NCI-H2196 (cell line): Measurements from ENCODE around the gene KLHL12.
"Not testable (repeated sequence)": the region's sequence is repeated elsewhere in the genome, so short reads cannot be mapped to it uniquely, and the experiment has no call there.

ENCODE experiments used
- DNase-seq: peaks from one replicate; lab custom pipeline; 2025; ENCODE audit not compliant: unreplicated experiment; lab: John Stamatoyannopoulos, UW

KLHL12 gene

DNA sequence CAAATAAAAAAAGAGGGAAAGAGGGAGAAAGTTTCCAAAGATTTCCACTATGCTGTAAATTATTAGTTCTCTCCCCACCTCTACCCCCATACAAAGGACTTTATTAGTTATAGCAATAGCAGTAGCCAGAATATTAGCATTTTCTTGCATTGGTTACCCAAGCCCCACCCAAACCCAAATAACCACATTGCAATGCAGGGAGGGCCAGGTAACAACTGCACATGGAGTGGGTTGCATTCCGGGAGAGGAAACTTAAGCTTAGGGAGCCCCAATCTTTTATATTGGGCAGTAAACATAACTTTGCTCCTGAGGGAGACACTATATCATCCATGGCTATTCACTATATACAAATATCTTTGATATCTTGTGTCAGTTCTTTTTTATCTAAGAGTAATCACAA, 25.1 kb upstream of the KLHL12 start:
- DNase-seq: no peak

GRCh38 chr1:202951437-202951836, 24.4 kb upstream of the KLHL12 start:
- DNase-seq: no peak

GRCh38 chr1:202945483-202945882, 18.4 kb upstream of the KLHL12 start:
- DNase-seq: no peak

GRCh38 chr1:202944438-202944921, 17.4 kb upstream of the KLHL12 start:
- DNase-seq: no peak

DNA sequence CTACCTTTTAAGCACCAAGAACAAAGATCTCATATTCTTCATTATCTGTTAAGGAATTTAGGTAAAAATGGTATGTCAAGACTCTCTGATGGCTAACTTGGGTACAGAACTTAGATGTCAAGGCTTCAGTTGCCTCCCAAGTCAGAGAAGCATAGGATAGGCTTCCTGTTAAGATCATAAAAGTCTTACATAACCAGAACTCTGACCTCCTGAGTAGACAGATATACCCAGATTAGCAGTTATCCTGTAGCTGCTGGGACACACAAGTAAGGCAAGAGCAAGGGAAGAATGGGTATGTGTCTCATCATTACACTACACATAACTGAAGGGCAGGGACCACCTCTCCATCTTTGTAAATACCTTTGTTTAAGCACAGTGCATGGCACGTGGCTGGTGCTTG, 15.4 kb upstream of the KLHL12 start:
- DNase-seq: no peak

DNA sequence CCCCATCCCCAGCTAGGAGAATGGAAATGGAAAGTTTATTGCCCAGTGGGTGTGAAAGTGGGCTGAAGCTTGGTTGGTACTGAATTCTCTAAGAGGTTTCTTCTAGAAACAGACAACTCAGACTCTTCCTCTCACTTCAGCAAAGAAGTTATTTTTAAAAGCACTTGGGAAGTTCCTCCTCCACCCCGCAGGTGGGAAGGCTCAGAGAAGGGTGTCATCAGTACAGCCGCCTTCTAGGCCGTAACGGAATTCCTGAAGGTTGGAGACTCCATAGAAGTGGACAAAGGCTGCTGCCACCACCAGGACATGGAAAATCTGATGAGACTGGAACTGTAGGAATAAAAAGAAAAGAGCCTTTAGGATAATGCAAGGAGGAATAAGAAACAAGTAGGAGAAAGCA, 14.3 kb upstream of the KLHL12 start:
- DNase-seq: no peak

GRCh38 chr1:202940561-202940960, 13.5 kb upstream of the KLHL12 start:
- no peak for DNase-seq

- no peak for DNase-seq
These were observed 11.4 kb upstream of the KLHL12 start for GRCh38 chr1:202938287-202938925.

- DNase-seq: not testable (repeated sequence)
These were observed 9.4 kb upstream of the KLHL12 start for GRCh38 chr1:202936409-202936808.

GRCh38 chr1:202935844-202936243, 8.8 kb upstream of the KLHL12 start:
- DNase-seq: no peak

- DNase-seq: no peak
These were observed 7.7 kb upstream of the KLHL12 start for GRCh38 chr1:202934755-202935154.

DNA sequence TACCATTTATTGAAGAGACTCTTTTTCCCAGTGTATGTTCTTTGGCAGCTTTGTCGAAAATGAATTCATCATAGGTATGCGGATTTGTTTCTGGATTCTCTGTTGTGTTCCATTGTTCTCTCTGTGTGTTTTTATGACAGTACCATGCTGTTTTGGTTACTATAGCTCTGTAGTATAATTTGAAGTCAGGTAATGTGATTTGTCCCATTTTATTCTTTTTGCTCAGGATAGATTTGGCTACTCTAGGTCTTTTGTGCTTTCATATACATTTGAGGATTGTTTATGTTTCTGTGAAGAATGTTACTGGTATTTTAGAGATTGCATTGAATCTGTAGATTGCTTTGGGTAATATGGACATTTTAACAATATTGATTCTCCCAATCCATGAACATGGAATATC, 5.4 kb upstream of the KLHL12 start:
- DNase-seq: no peak

DNA sequence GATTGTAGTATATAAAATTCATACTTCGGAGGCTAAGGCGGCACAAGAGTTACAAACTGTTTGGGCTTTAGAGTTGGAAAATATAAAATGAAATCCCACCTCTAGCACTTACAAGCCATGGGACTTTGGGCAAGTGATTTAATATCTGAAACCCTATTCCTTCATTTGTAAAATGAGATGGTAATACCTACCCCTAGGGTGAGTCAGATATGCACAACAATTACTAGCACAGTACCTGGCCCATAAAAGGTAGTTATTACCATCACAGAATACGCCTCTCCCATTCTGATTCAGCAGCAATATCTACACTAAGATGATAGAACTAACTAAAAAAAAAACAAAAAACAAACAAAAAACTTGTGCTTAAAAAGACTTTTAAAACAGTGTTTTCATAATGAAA, 3.5 kb downstream of the KLHL12 start:
- no peak for DNase-seq

DNA sequence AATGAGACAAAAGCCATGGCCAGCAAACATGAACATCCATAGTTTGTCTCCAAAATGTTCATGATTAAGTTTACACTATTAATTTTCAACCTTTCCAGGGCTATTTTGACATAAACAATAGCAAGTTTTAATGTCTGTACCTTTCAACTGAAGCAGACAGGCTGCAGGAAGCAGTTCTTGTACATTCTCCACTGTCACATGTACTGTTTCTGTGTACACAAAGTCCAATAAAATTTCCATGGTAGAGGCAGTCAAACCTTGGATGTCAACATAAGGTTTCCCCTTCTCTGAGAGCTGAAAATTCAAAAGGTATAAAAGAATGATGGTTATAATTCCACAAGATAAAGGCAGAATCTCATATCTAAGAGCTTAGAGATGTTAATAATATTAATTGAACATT, 7.4 kb downstream of the KLHL12 start:
- DNase-seq: no peak

DNA sequence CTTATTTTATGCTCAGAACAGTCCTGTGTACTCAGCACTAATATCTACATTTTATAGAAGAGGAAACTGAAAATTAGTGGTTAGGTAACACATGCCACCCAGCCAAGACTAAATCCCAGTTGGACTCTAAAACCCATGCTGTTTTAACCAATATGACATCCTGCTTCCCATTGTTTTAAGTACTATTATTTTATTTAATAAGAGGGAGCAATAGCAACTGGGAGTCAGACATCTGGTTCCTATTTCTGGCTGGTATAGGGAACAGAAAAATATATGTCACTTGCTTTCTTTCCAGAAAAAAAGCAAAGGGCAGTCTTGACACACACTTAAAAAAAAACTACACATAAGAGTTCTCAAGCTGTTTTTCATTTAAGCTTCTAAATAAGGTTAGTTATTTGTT, 11.9 kb downstream of the KLHL12 start:
- no peak for DNase-seq

DNA sequence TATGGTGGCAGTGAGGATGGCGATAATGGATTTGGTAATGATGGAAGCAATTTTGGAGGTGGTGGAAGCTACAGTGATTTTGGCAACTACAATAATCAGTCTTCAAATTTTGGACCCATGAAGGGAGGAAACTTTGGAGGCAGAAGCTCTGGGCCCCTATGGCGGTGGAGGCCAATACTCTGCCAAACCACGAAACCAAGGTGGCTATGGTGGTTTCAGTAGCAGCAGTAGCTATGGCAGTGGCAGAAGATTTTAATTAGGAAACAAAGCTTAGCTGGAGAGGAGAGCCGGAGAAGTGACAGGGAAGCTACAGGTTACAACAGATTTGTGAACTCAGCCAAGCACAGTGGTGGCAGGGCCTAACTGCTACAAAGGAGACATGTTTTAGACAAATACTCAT, 14.6 kb downstream of the KLHL12 start:
- not testable (repeated sequence) for DNase-seq

GRCh38 chr1:202909494-202909893, 17.5 kb downstream of the KLHL12 start:
- DNase-seq: no peak

DNA sequence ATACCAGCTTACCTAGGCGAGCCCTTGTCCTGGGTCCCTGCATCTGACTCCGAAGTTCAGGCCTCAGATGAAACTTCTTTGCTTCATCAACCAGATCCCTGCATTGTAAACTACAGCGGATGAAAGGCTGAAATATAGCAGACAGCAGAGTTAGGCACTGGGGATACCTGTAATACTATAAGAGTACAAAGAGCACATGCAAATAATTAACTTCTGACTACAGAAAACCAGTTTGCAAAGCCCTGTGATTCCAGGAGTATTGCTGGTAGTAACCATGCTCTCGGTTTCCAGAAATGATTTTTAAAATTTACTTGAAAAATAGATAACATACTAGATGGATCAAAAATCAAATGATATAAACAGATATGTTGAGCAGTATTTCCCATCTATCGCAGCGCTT, 18.0 kb downstream of the KLHL12 start:
- DNase-seq: no peak

GRCh38 chr1:202905331-202905730, 21.7 kb downstream of the KLHL12 start:
- DNase-seq: no peak

DNA sequence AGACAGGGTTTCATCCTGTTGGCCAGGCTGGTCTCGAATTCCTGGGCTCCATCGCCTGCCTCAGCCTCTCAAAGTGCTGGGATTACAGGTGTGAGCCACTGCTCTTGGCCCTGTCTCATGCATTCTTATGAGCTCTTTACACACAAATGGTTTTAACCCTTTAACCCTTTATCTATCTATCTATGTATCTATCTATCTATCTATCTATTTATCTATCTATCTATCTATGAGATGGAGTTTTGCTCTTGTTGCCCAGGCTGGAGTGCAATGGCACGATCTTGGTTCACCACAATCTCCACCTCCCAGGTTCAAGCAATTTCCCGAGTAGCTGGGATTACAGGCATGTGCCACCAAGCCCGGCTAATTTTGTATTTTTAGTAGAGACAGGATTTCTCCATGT, 23.2 kb downstream of the KLHL12 start:
- DNase-seq: not testable (repeated sequence)

GRCh38 chr1:202901555-202901954, 25.5 kb downstream of the KLHL12 start:
- no peak for DNase-seq

DNA sequence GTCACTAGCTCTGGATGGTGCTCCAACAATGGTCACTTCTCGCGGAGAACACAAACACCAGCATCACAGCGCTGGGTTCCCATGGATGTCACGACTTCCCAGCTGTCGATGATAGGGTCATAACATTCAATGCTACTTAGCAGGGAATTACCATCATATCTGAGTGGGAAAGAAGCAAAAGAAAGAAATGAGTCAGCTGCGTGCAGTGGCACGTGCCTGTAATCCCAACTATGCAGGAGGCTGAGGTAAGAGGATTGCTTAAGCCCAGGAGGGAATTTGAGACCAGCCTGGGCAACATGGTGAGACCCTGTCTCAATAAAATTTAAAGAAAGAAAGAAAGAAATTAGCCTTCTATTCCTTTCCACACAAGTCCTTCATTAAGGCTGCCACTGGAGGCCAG, 34.5 kb downstream of the KLHL12 start:
- no peak for DNase-seq

DNA sequence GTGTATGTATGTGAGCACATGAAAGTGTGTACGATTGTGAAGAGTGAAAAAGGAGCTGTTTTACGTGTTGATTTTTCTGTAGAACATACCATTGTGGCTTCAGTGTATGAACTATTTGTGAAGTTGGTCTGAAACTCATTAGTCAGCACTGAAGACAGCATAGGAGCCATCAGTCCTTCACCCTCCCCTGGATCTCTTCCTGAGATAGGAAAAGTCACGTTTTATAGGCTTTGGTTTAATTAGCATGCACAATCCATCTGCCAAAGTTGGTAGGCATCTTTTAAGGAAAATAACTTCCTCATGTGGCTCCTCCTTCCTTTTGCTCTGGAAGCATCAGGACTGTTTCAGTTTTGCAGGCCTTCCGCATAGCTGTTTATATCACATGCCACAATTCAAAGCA, 36.6 kb downstream of the KLHL12 start:
- no peak for DNase-seq
